Esophagus muscularis mucosa (tissue), 4 donors: ENCODE measurements around the gene MAP1B.

Experiments used
- CTCF ChIP-seq, 3 experiments: fragments of 200-600 bp in 2 of 3; fragments of 450-650 bp in 1 of 3; sonication (generic) in 2 of 3; IDR thresholded peaks; one replicate each; pipeline ENCODE4 v1.5.1; 2017 to 2019; ENCODE audit warnings: antibody characterized with exemption in 3 of 3, mild to moderate bottlenecking in 2 of 3, moderate library complexity in 1 of 3
- EP300 ChIP-seq: sonication (generic); formaldehyde crosslinking; IDR thresholded peaks from one replicate; pipeline ENCODE4 v1.6.1; 2017; ENCODE audit warnings: antibody characterized with exemption
- POLR2A ChIP-seq: fragments of 450-650 bp; IDR thresholded peaks from one replicate; pipeline ENCODE4 v1.6.1; 2017; ENCODE audit warnings: antibody characterized with exemption, moderate library complexity, mild to moderate bottlenecking, low read depth
- POLR2AphosphoS5 ChIP-seq, 2 donors: sonication (generic); formaldehyde crosslinking; IDR thresholded peaks; one replicate each; pipeline ENCODE4 v1.6.1; 2017; ENCODE audit warnings: antibody characterized with exemption in 2 of 2

- TF ChIP-seq POLR2A (no peak), CTCF (IDR thresholded peaks at IDR 0.05) (no peak), POLR2AphosphoS5 (IDR thresholded peaks at IDR 0.05) (no peak), EP300 (no peak)
Observed at GRCh38 chr5:72185496-72186329, 78.4 kb downstream of the MAP1B start.
